Type B pancreatic cell (in vitro differentiated cells): ENCODE data around the gene LENG1. TPM values are rescaled to one million over a fixed set of nuclear protein-coding genes. Genes with fewer than 3 reads are reported as not detected.

ENCODE experiments used
- DNase-seq: peaks from one replicate; pipeline ENCODE4 v3.0.0; 2021; ENCODE audit warnings: mixed read lengths; ENCODE audit not compliant: unreplicated experiment; ENCODE audit errors: extremely low spot score
- H3K27ac Mint-ChIP-seq: 2 replicates; pipeline ENCODE4 v1.8.0; 2021; ENCODE audit warnings: mild to moderate bottlenecking, mixed read lengths
- H3K27me3 Mint-ChIP-seq: 2 replicates; pipeline ENCODE4 v1.8.0; 2021; ENCODE audit warnings: mixed read lengths
- H3K36me3 Mint-ChIP-seq: 2 replicates; pipeline ENCODE4 v1.8.0; 2021; ENCODE audit warnings: mixed read lengths
- H3K4me1 Mint-ChIP-seq: one replicate; pipeline ENCODE4 v1.8.0; 2021; ENCODE audit warnings: mixed read lengths; ENCODE audit not compliant: unreplicated experiment
- H3K4me3 Mint-ChIP-seq: 2 replicates; pipeline ENCODE4 v1.8.0; 2021; ENCODE audit warnings: mild to moderate bottlenecking, mixed read lengths
- H3K9me3 Mint-ChIP-seq: 2 replicates; pipeline ENCODE4 v1.8.0; 2021; ENCODE audit warnings: mixed read lengths
- total RNA-seq: library from RNA; stranded (reverse); gene quantifications from 2 replicates; pipeline ENCODE4 v1.2.1, GENCODE V29; 2021; ENCODE audit warnings: low replicate concordance
- TF ChIP-seq, protein P1 (sequence below): fragments of 200-600 bp; sonication (generic); conservative IDR thresholded peaks from 2 replicates; pipeline ENCODE4 v1.5.0; 2021; ENCODE audit warnings: antibody characterized with exemption, mild to moderate bottlenecking

Gene LENG1
- total RNA-seq, 1 donor from 2014 or later, result 6.6 TPM

DNA sequence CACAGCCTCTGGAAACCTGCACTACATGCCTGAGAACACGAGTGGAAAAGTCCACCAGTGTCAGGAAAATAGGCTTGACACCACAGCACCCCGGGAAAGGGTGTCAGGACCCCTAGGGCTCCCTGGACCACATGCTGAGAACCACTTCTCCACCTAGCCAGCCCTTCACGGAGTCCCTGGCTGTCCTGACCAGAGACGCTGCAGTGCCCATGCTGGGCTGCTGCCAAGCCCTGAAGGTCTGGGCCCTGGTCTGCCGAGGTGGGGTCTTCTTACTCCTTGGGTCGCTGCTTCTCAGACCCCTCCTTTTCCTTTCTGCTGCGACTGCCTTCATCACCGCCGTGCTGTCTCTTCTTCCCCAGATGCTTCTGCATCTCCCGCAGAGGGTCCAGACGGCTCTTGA lies 3.0 kb downstream of the LENG1 start:
- H3K36me3 Mint-ChIP-seq, result peaks cover 17% of the 10 kb centered on the region
- no peak for DNase-seq
- peak overlapping the region; percentile 92 for H3K27ac Mint-ChIP-seq
- no peaks in the 10 kb centered on the region for H3K9me3 Mint-ChIP-seq
- H3K4me3 Mint-ChIP-seq, result peak overlapping the region; percentile 81
- TF ChIP-seq, protein P1, sequence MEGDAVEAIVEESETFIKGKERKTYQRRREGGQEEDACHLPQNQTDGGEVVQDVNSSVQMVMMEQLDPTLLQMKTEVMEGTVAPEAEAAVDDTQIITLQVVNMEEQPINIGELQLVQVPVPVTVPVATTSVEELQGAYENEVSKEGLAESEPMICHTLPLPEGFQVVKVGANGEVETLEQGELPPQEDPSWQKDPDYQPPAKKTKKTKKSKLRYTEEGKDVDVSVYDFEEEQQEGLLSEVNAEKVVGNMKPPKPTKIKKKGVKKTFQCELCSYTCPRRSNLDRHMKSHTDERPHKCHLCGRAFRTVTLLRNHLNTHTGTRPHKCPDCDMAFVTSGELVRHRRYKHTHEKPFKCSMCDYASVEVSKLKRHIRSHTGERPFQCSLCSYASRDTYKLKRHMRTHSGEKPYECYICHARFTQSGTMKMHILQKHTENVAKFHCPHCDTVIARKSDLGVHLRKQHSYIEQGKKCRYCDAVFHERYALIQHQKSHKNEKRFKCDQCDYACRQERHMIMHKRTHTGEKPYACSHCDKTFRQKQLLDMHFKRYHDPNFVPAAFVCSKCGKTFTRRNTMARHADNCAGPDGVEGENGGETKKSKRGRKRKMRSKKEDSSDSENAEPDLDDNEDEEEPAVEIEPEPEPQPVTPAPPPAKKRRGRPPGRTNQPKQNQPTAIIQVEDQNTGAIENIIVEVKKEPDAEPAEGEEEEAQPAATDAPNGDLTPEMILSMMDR, result no peak
- H3K4me1 Mint-ChIP-seq, result peaks cover 17% of the 10 kb centered on the region
- H3K27me3 Mint-ChIP-seq, result no peaks in the 10 kb centered on the region

- no peak for DNase-seq
- peaks cover 13% of the 10 kb centered on the region for H3K4me1 Mint-ChIP-seq
- H3K27me3 Mint-ChIP-seq, result no peaks in the 10 kb centered on the region
- peaks cover 20% of the 10 kb centered on the region for H3K36me3 Mint-ChIP-seq
- H3K27ac Mint-ChIP-seq, result peak overlapping the region; percentile 59
- no peak overlapping the region for H3K4me3 Mint-ChIP-seq
- TF ChIP-seq, protein P1, result no peak
- no peaks in the 10 kb centered on the region for H3K9me3 Mint-ChIP-seq
Measured at GRCh38 chr19:54155694-54156093, 3.8 kb downstream of the LENG1 start.

GRCh38 chr19:54154603-54155345 lies 4.7 kb downstream of the LENG1 start:
- Mint-ChIP-seq H3K9me3 (no peaks in the 10 kb centered on the region), H3K4me1 (peaks cover 5% of the 10 kb centered on the region), H3K36me3 (peaks cover 23% of the 10 kb centered on the region), H3K4me3 (peak overlapping the region; percentile 25), H3K27me3 (no peaks in the 10 kb centered on the region), H3K27ac (peak overlapping the region; percentile 9)
- DNase-seq, result no peak
- TF ChIP-seq, protein P1, result no peak

DNA sequence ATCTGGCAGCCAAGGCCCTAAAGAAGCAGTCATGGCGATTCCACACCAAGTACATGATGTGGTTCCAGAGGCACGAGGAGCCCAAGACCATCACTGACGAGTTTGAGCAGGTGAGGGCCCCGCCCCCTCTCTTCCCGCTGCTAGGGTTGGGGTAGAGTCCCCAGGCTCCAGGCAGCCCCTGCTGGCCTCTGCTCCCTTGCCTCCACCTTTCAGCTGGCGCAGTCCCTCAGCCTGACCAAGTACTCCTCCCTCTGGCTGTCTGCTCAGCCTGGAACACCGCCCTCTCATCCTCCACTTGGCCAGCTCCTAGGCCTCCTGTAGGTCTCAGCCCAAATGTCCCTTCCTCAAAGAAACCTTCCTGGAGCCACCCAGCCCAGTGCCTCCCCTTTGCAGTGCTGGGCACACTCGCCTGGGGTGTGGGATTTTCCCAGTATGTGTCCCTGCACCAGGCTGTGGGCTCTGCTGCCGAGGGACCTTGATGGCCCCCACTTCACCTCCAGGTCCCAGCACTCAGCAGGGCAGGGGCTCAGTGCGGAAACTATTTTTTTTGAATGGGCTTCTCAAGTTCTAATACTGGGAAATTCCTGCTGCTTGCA lies 5.7 kb downstream of the LENG1 start:
- peak overlapping the region; percentile 25 for H3K4me3 Mint-ChIP-seq
- no peak for DNase-seq
- no peaks in the 10 kb centered on the region for H3K27me3 Mint-ChIP-seq
- no peaks in the 10 kb centered on the region for H3K4me1 Mint-ChIP-seq
- peaks cover 24% of the 10 kb centered on the region for H3K36me3 Mint-ChIP-seq
- H3K27ac Mint-ChIP-seq, result no peak overlapping the region
- TF ChIP-seq, protein P1, result no peak
- no peaks in the 10 kb centered on the region for H3K9me3 Mint-ChIP-seq

DNA sequence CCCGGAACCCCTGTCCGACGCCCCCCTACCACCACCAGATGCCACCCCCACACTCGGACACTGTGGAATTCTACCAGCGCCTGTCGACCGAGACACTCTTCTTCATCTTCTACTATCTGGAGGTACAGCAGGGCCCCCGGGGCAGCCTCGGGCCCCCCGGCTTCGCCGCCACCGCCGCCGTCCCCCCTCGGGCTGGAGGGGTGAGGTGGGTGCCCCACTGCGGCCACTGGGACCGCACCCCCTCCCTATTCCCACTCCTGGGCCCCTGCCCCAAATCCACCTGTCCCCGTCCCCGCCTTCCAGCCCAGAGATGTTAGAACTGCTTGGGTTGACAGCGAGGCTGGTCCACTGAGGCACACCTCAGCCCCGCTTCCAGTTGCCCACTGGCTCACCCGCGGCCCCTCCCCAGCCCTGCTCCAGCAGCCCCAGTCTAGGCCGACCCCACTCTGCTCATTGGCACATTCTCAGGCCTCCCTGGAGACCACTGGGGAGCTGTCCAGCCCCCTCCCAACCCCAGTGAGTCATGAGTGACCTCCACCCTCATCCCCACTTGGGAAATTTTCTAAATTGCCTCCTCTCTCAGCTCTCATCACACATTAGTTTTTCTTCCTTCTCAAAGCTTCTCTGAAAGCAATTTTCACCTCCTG lies 6.5 kb downstream of the LENG1 start:
- TF ChIP-seq, protein P1, result no peak
- H3K27ac Mint-ChIP-seq, result no peak overlapping the region
- no peaks in the 10 kb centered on the region for H3K9me3 Mint-ChIP-seq
- DNase-seq, result no peak
- H3K36me3 Mint-ChIP-seq, result peaks cover 25% of the 10 kb centered on the region
- H3K27me3 Mint-ChIP-seq, result no peaks in the 10 kb centered on the region
- no peaks in the 10 kb centered on the region for H3K4me1 Mint-ChIP-seq
- H3K4me3 Mint-ChIP-seq, result no peak overlapping the region
